Raji (cell line): ENCODE data around the gene MAST4.

Experiments used
- POLR2A ChIP-seq: IDR thresholded peaks from 2 replicates; pipeline ENCODE4 v1.6.1; 2011; ENCODE audit warnings: low read depth, low read length, control low read depth; ENCODE audit not compliant: insufficient read depth

The MAST4 gene

GRCh38 chr5:66738136-66738535, 141.9 kb downstream of the MAST4 start:
- TF ChIP-seq POLR2A, result no peak

GRCh38 chr5:66739021-66739420, 142.8 kb downstream of the MAST4 start:
- TF ChIP-seq POLR2A, result no peak

- TF ChIP-seq POLR2A, result no peak
Observed at GRCh38 chr5:66739951-66740350, 143.8 kb downstream of the MAST4 start.

- TF ChIP-seq POLR2A, result no peak
Observed at GRCh38 chr5:66741394-66741793, 145.2 kb downstream of the MAST4 start.

- TF ChIP-seq POLR2A, result no peak
Observed at GRCh38 chr5:66742083-66742895, 146.1 kb downstream of the MAST4 start.

GRCh38 chr5:66742896-66743247, 146.7 kb downstream of the MAST4 start:
- TF ChIP-seq POLR2A, result no peak

GRCh38 chr5:66743344-66743743, 147.2 kb downstream of the MAST4 start:
- no peak for TF ChIP-seq POLR2A

- TF ChIP-seq POLR2A, result no peak
Observed at GRCh38 chr5:66744040-66744439, 147.8 kb downstream of the MAST4 start.

- TF ChIP-seq POLR2A, result no peak
Observed at GRCh38 chr5:66745297-66745696, 149.1 kb downstream of the MAST4 start.

GRCh38 chr5:66747607-66748006, 151.4 kb downstream of the MAST4 start:
- no peak for TF ChIP-seq POLR2A

GRCh38 chr5:66757219-66757833, 161.1 kb downstream of the MAST4 start:
- no peak for TF ChIP-seq POLR2A

- no peak for TF ChIP-seq POLR2A
Observed at GRCh38 chr5:66757834-66758371, 161.7 kb downstream of the MAST4 start.

- TF ChIP-seq POLR2A, result no peak
Observed at GRCh38 chr5:66769030-66769733, 173.0 kb downstream of the MAST4 start.

GRCh38 chr5:66769839-66770617, 173.8 kb downstream of the MAST4 start:
- no peak for TF ChIP-seq POLR2A

- TF ChIP-seq POLR2A, result no peak
Observed at GRCh38 chr5:66777868-66778267, 181.7 kb downstream of the MAST4 start.
